Kidney epithelial cell (primary cell): Measurements from ENCODE around the gene SOHLH1. TPM values are rescaled to one million over a fixed set of nuclear protein-coding genes. Genes with fewer than 3 reads are reported as not detected.

Experiments
- DNase-seq: peaks from one replicate; pipeline ENCODE4 v3.0.0-alpha.2; 2010; ENCODE audit warnings: low read depth
- H3K27me3 ChIP-seq: 2 replicates; pipeline ENCODE4 v1.6.0; 2011; ENCODE audit warnings: low read length; ENCODE audit not compliant: control insufficient read depth, insufficient read depth
- H3K36me3 ChIP-seq: 2 replicates; pipeline ENCODE4 v1.5.1; 2011; ENCODE audit warnings: low read length; ENCODE audit not compliant: control insufficient read depth, insufficient read depth
- H3K4me3 ChIP-seq: 2 replicates; pipeline ENCODE4 v1.5.1; 2011; ENCODE audit warnings: low read depth, mild to moderate bottlenecking, control low read depth, low read length
- total RNA-seq: library from RNA; depleted of rRNA; stranded (reverse); fragments of >200 nt; gene quantifications from 2 replicates; pipeline ENCODE4 v1.2.3, GENCODE V29; 2015
- TF ChIP-seq, protein P1 (sequence below): IDR thresholded peaks from 2 replicates; pipeline ENCODE4 v1.5.1; 2011; ENCODE audit warnings: mild to moderate bottlenecking, moderate library complexity, low read length, control low read depth, inconsistent platforms; ENCODE audit not compliant: insufficient read depth, poor library complexity, severe bottlenecking

SOHLH1 gene
- total RNA-seq, 1 donor from 2014 or later: not detected

GRCh38 chr9:135655317-135655716 is 44.0 kb downstream of the SOHLH1 start:
- TF ChIP-seq, protein P1, sequence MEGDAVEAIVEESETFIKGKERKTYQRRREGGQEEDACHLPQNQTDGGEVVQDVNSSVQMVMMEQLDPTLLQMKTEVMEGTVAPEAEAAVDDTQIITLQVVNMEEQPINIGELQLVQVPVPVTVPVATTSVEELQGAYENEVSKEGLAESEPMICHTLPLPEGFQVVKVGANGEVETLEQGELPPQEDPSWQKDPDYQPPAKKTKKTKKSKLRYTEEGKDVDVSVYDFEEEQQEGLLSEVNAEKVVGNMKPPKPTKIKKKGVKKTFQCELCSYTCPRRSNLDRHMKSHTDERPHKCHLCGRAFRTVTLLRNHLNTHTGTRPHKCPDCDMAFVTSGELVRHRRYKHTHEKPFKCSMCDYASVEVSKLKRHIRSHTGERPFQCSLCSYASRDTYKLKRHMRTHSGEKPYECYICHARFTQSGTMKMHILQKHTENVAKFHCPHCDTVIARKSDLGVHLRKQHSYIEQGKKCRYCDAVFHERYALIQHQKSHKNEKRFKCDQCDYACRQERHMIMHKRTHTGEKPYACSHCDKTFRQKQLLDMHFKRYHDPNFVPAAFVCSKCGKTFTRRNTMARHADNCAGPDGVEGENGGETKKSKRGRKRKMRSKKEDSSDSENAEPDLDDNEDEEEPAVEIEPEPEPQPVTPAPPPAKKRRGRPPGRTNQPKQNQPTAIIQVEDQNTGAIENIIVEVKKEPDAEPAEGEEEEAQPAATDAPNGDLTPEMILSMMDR: no peak
- H3K4me3 ChIP-seq: no peak overlapping the region
- DNase-seq: no peak
- H3K36me3 ChIP-seq: no peaks in the 10 kb centered on the region
- H3K27me3 ChIP-seq: peaks cover 2% of the 10 kb centered on the region

GRCh38 chr9:135650408-135650807 is 48.9 kb downstream of the SOHLH1 start:
- Histone ChIP-seq H3K4me3 (no peak overlapping the region), H3K36me3 (no peaks in the 10 kb centered on the region), H3K27me3 (peaks cover 2% of the 10 kb centered on the region)
- TF ChIP-seq, protein P1: no peak
- no peak for DNase-seq

GRCh38 chr9:135649508-135649907 is 49.8 kb downstream of the SOHLH1 start:
- DNase-seq: no peak
- TF ChIP-seq, protein P1: no peak
- Histone ChIP-seq H3K4me3 (no peak overlapping the region), H3K27me3 (no peaks in the 10 kb centered on the region), H3K36me3 (no peaks in the 10 kb centered on the region)

DNA sequence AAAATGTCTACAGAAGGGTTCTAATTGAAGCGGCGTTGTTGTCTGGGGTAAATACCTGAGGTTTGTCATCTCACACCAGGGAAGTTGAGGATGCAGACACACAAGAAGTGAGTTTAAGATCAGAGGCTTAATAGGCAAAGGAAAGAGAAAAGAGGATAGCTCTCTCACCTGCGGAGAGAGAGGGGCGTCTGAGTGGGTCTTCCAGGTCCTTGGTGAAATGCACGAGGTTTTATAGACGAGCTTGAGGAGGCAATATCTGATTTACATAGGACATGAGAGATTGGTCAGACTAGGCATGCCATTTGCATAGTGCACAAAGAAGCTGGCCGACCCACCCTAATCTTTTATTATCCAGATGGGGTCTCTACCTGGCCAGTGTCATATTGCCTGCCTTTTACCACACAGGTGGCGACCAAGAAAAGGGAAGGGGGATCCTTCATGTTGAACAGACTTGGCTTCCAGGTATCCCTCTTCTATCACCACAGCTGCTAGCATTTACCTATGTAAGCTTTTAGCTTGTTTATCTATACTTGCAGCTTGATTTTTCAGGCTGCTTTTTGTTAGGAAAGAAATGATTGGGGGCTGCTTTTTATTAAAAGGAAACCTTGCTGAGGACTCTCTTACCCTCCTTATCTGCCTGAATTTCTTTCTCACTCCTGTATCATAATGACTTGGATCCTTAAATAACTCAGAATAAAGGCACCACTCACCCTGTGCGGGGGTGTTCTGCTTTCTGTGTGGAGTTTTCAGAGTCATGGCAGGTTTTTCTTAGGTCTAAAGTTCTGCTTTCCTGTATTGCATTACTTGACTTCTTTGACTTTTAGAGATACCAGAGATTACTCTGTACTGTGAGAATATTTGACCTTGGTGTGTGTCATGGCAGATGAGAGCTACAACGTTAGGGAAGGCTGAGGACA is 50.5 kb downstream of the SOHLH1 start:
- DNase-seq: no peak
- Histone ChIP-seq H3K4me3 (no peak overlapping the region), H3K36me3 (no peaks in the 10 kb centered on the region), H3K27me3 (no peaks in the 10 kb centered on the region)
- TF ChIP-seq, protein P1: no peak

DNA sequence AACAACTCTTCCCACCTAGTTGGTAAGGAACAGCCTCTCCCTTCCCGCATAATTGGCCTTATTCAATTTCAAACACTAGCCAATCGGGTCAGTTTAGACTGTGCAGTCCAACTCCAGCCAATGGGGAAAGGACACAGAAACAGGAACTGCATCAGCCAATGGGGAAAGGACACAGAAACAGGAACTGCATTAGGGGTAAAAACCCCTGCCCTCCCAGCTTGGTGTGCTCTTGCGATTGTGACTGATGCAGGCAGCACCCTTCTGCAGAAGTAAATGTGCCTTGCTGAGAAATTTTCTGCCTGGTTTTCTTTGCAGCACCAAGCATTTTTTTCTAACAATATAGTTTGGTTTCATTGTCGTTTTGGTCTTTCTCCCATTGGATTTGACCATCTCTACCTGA is 51.4 kb downstream of the SOHLH1 start:
- no peak for DNase-seq
- TF ChIP-seq, protein P1: no peak
- H3K4me3 ChIP-seq: no peak overlapping the region
- H3K36me3 ChIP-seq: no peaks in the 10 kb centered on the region
- no peaks in the 10 kb centered on the region for H3K27me3 ChIP-seq
